Naive B cell (primary cell): Measurements from ENCODE around the gene GOSR1. TPM values are rescaled to one million over a fixed set of nuclear protein-coding genes. Genes with fewer than 3 reads are reported as not detected.
"Not testable (repeated sequence)": the region's sequence is repeated elsewhere in the genome, so short reads cannot be mapped to it uniquely, and the experiment has no call there.

ENCODE experiments used
- ATAC-seq, 2 donors: fragments of 150-1000 bp; cut with Tn5 transposase; 2 replicates each; pipeline ENCODE4 v1.10.0; 2021; ENCODE audit warnings: low read depth in 2 of 2, mild to moderate bottlenecking in 2 of 2, moderate library complexity in 2 of 2
- DNase-seq: peaks from one replicate; pipeline ENCODE4 v3.0.0; 2022
- H3K27ac Mint-ChIP-seq, 6 donors: one replicate each; pipeline ENCODE4 v1.8.0; 2020 to 2022; ENCODE audit warnings: mild to moderate bottlenecking in 6 of 6, mixed read lengths in 6 of 6, moderate library complexity in 5 of 6, inconsistent platforms in 2 of 6
- H3K27me3 Mint-ChIP-seq, 3 donors: one replicate each; pipeline ENCODE4 v1.8.0; 2021 to 2022; ENCODE audit warnings: mixed read lengths in 3 of 3, mild to moderate bottlenecking in 1 of 3
- H3K36me3 Mint-ChIP-seq, 2 donors: one replicate each; pipeline ENCODE4 v1.8.0; 2020 to 2022; ENCODE audit warnings: mixed read lengths in 2 of 2, inconsistent platforms in 1 of 2, mild to moderate bottlenecking in 1 of 2
- H3K4me1 Mint-ChIP-seq, 3 donors: one replicate each; pipeline ENCODE4 v1.8.0; 2020 to 2022; ENCODE audit warnings: mixed read lengths in 3 of 3, inconsistent platforms in 1 of 3, mild to moderate bottlenecking in 1 of 3, moderate library complexity in 1 of 3
- H3K4me3 Mint-ChIP-seq, 8 donors: one replicate each; pipeline ENCODE4 v1.8.0; 2020 to 2022; ENCODE audit warnings: mild to moderate bottlenecking in 8 of 8, mixed read lengths in 8 of 8, moderate library complexity in 8 of 8, inconsistent platforms in 2 of 8
- H3K9me3 Mint-ChIP-seq, 7 donors: one replicate each; pipeline ENCODE4 v1.8.0; 2020 to 2022; ENCODE audit warnings: mixed read lengths in 7 of 7, mild to moderate bottlenecking in 5 of 7, inconsistent platforms in 2 of 7, moderate library complexity in 1 of 7
- polyA plus RNA-seq, 6 donors: library from polyadenylated mRNA; unstranded; fragments of 300-500 nt; fragmentation: Illumina TruSeq; gene quantifications; one replicate each; pipeline ENCODE4 v1.2.3, GENCODE V29; 2021; ENCODE audit warnings: low read depth in 6 of 6

GOSR1 gene
- 10 to 100 TPM; 61.4 to 85.5 (median 70.3) TPM for polyA plus RNA-seq

GRCh38 chr17:30477083-30477773, at the start of gene GOSR1:
Gene GOSR1 (plus strand): TSS chr17:30477408. CDS start chr17:30477434, 26 bp downstream.
- H3K27ac Mint-ChIP-seq = peak within 1 kb of the TSS; percentile 98 to 100 (median 99)
- peak within 1 kb of the TSS; percentile 95 to 100 (median 98) for H3K4me3 Mint-ChIP-seq
- H3K27me3 Mint-ChIP-seq = no peaks in the 10 kb centered on the region
- H3K9me3 Mint-ChIP-seq = no peaks in the 10 kb centered on the region
- peak; percentile 95 for ATAC-seq
- H3K4me1 Mint-ChIP-seq = peaks cover 21 to 36% (median 24%) of the 10 kb centered on the region in 3 donors
- peak; percentile 87 for DNase-seq
- peaks cover 0 to 5% of the 10 kb centered on the region in 2 donors for H3K36me3 Mint-ChIP-seq

GRCh38 chr17:30427611-30428010, 49.6 kb upstream of the GOSR1 start:
- no peak for DNase-seq
- Mint-ChIP-seq H3K27me3 (no peaks in the 10 kb centered on the region), H3K4me1 (no peaks in the 10 kb centered on the region), H3K36me3 (peaks cover 8 to 16% of the 10 kb centered on the region in 2 donors), H3K27ac (peak overlapping the region in 1 of 6 donors; percentile 67), H3K9me3 (no peaks in the 10 kb centered on the region), H3K4me3 (no peak overlapping the region)
- no peak for ATAC-seq

- Mint-ChIP-seq H3K27me3 (no peaks in the 10 kb centered on the region), H3K4me1 (no peaks in the 10 kb centered on the region), H3K27ac (no peak overlapping the region), H3K4me3 (no peak overlapping the region), H3K9me3 (no peaks in the 10 kb centered on the region), H3K36me3 (peaks cover 18% of the 10 kb centered on the region in 2 donors)
- DNase-seq (no peak), ATAC-seq (no peak)
Measured at GRCh38 chr17:30429155-30429554, 48.1 kb upstream of the GOSR1 start.

GRCh38 chr17:30433514-30433913, 43.7 kb upstream of the GOSR1 start:
- no peak overlapping the region for H3K4me3 Mint-ChIP-seq
- no peak overlapping the region for H3K27ac Mint-ChIP-seq
- no peaks in the 10 kb centered on the region for H3K4me1 Mint-ChIP-seq
- no peaks in the 10 kb centered on the region for H3K27me3 Mint-ChIP-seq
- ATAC-seq = no peak
- no peak for DNase-seq
- peaks cover 16 to 22% of the 10 kb centered on the region in 2 donors for H3K36me3 Mint-ChIP-seq
- no peaks in the 10 kb centered on the region for H3K9me3 Mint-ChIP-seq

GRCh38 chr17:30436729-30437128, 40.5 kb upstream of the GOSR1 start:
- Mint-ChIP-seq H3K9me3 (no peaks in the 10 kb centered on the region), H3K27ac (no peak overlapping the region), H3K36me3 (peaks cover 16 to 17% of the 10 kb centered on the region in 2 donors), H3K27me3 (no peaks in the 10 kb centered on the region), H3K4me1 (no peaks in the 10 kb centered on the region), H3K4me3 (no peak overlapping the region)
- no peak for ATAC-seq
- DNase-seq = no peak

- ATAC-seq (no peak), DNase-seq (no peak)
- H3K4me1 Mint-ChIP-seq = no peaks in the 10 kb centered on the region
- no peaks in the 10 kb centered on the region for H3K9me3 Mint-ChIP-seq
- H3K27ac Mint-ChIP-seq = no peak overlapping the region
- no peaks in the 10 kb centered on the region for H3K27me3 Mint-ChIP-seq
- no peak overlapping the region for H3K4me3 Mint-ChIP-seq
- peaks cover 0 to 24% of the 10 kb centered on the region in 2 donors for H3K36me3 Mint-ChIP-seq
Measured at GRCh38 chr17:30443721-30444120, 33.5 kb upstream of the GOSR1 start.

- H3K9me3 Mint-ChIP-seq, H3K27me3 Mint-ChIP-seq, H3K27ac Mint-ChIP-seq, DNase-seq, ATAC-seq, H3K4me1 Mint-ChIP-seq, H3K4me3 Mint-ChIP-seq: not testable (repeated sequence)
- peaks cover 0 to 30% of the 10 kb centered on the region in 2 donors for H3K36me3 Mint-ChIP-seq
Measured at GRCh38 chr17:30446640-30447039, 30.6 kb upstream of the GOSR1 start.

GRCh38 chr17:30449480-30449879, 27.7 kb upstream of the GOSR1 start:
- Mint-ChIP-seq H3K27ac (no peak overlapping the region), H3K9me3 (peaks cover 1 to 6% (median 5%) of the 10 kb centered on the region in 7 donors), H3K36me3 (peaks cover 6 to 28% of the 10 kb centered on the region in 2 donors), H3K27me3 (no peaks in the 10 kb centered on the region), H3K4me1 (peaks cover 0 to 1% (median 0%) of the 10 kb centered on the region in 3 donors), H3K4me3 (no peak overlapping the region)
- DNase-seq = no peak
- ATAC-seq = no peak

- Mint-ChIP-seq H3K9me3 (peaks cover 3 to 8% (median 7%) of the 10 kb centered on the region in 7 donors), H3K4me3 (no peak overlapping the region), H3K36me3 (peaks cover 11 to 28% of the 10 kb centered on the region in 2 donors), H3K27ac (no peak overlapping the region), H3K27me3 (no peaks in the 10 kb centered on the region), H3K4me1 (peaks cover 0 to 3% (median 0%) of the 10 kb centered on the region in 3 donors)
- ATAC-seq (no peak), DNase-seq (no peak)
Measured at GRCh38 chr17:30450125-30451027, 26.8 kb upstream of the GOSR1 start.

- no peak for ATAC-seq
- no peak for DNase-seq
- Mint-ChIP-seq H3K27me3 (no peaks in the 10 kb centered on the region), H3K27ac (peak overlapping the region in 1 of 6 donors; percentile 17), H3K4me3 (no peak overlapping the region), H3K4me1 (peaks cover 0 to 4% (median 3%) of the 10 kb centered on the region in 3 donors), H3K9me3 (peaks cover 3 to 8% (median 7%) of the 10 kb centered on the region in 7 donors), H3K36me3 (peaks cover 11 to 37% of the 10 kb centered on the region in 2 donors)
Measured at GRCh38 chr17:30454635-30455034, 22.6 kb upstream of the GOSR1 start.

- ATAC-seq = no peak
- peaks cover 0 to 12% (median 9%) of the 10 kb centered on the region in 3 donors for H3K4me1 Mint-ChIP-seq
- no peaks in the 10 kb centered on the region for H3K27me3 Mint-ChIP-seq
- H3K36me3 Mint-ChIP-seq = peaks cover 31 to 42% of the 10 kb centered on the region in 2 donors
- H3K4me3 Mint-ChIP-seq = no peak overlapping the region
- no peak overlapping the region for H3K27ac Mint-ChIP-seq
- no peak for DNase-seq
- H3K9me3 Mint-ChIP-seq = peaks cover 3 to 8% (median 7%) of the 10 kb centered on the region in 7 donors
Measured at GRCh38 chr17:30458371-30458770, 18.8 kb upstream of the GOSR1 start.

GRCh38 chr17:30458797-30459413, 18.3 kb upstream of the GOSR1 start:
- Mint-ChIP-seq H3K4me1 (peaks cover 0 to 12% (median 9%) of the 10 kb centered on the region in 3 donors), H3K36me3 (peaks cover 32 to 42% of the 10 kb centered on the region in 2 donors)
- H3K27me3 Mint-ChIP-seq, H3K27ac Mint-ChIP-seq, H3K4me3 Mint-ChIP-seq, H3K9me3 Mint-ChIP-seq, ATAC-seq, DNase-seq: not testable (repeated sequence)

- Mint-ChIP-seq H3K27me3 (no peaks in the 10 kb centered on the region), H3K4me3 (no peak overlapping the region), H3K9me3 (no peaks in the 10 kb centered on the region), H3K4me1 (no peaks in the 10 kb centered on the region), H3K36me3 (peaks cover 0 to under 1% of the 10 kb centered on the region in 2 donors), H3K27ac (no peak overlapping the region)
- DNase-seq (no peak), ATAC-seq (no peak)
Measured at GRCh38 chr17:30468465-30468864, 8.7 kb upstream of the GOSR1 start.
